CD4-positive, alpha-beta memory T cell (primary cell): ENCODE measurements around the gene DRC7. TPM values are rescaled to one million over a fixed set of nuclear protein-coding genes. Genes with fewer than 3 reads are reported as not detected.
"Not testable (repeated sequence)": the region's sequence is repeated elsewhere in the genome, so short reads cannot be mapped to it uniquely, and the experiment has no call there.

Source experiments
- CTCF ChIA-PET: fragments of 350-600 bp; sonication (Branson Sonifier 250); formaldehyde crosslinking; loops from one replicate; lab custom pipeline; 2021; ENCODE audit warnings: inconsistent platforms; ENCODE audit not compliant: partially characterized antibody; lab: Charles Lee
- POLR2A ChIA-PET: fragments of 350-600 bp; sonication (Branson Sonifier 250); formaldehyde crosslinking; loops from one replicate; lab custom pipeline; 2021; ENCODE audit not compliant: partially characterized antibody; lab: Charles Lee
- DNase-seq, 5 donors: peaks; one replicate each; pipeline versions ENCODE4 v3.0.0 to v3.0.0-alpha.2; 2020 to 2022; ENCODE audit warnings: mixed read lengths in 1 of 5
- H3K27ac ChIP-seq: one replicate; pipeline ENCODE4 v1.7.0; 2013; ENCODE audit warnings: low read depth, low read length
- H3K27me3 ChIP-seq: 2 replicates; pipeline ENCODE4 v1.7.0; 2013; ENCODE audit warnings: mild to moderate bottlenecking, low read length, moderate library complexity; ENCODE audit not compliant: insufficient read depth
- H3K36me3 ChIP-seq: 2 replicates; pipeline ENCODE4 v1.7.0; 2013; ENCODE audit warnings: mild to moderate bottlenecking, low read length, moderate library complexity; ENCODE audit not compliant: insufficient read depth
- H3K4me1 ChIP-seq: 2 replicates; pipeline ENCODE4 v1.7.0; 2013; ENCODE audit warnings: mild to moderate bottlenecking, low read length, moderate library complexity; ENCODE audit not compliant: insufficient read depth
- H3K4me3 ChIP-seq, 2 donors: one replicate each; pipeline ENCODE4 v1.7.0; 2013; ENCODE audit warnings: low read length in 2 of 2, mild to moderate bottlenecking in 1 of 2
- H3K9me3 ChIP-seq, 2 donors: one replicate each; pipeline ENCODE4 v1.7.0; 2013; ENCODE audit warnings: low read length in 2 of 2, control low read depth in 1 of 2; ENCODE audit not compliant: control insufficient read depth in 1 of 2
- H3K27ac Mint-ChIP-seq, 7 donors: one replicate each; pipeline ENCODE4 v1.8.0; 2020 to 2021; ENCODE audit warnings: mixed read lengths in 7 of 7, mild to moderate bottlenecking in 6 of 7, inconsistent platforms in 3 of 7, moderate library complexity in 3 of 7
- H3K27me3 Mint-ChIP-seq, 2 donors: one replicate each; pipeline ENCODE4 v1.8.0; 2020 to 2021; ENCODE audit warnings: mixed read lengths in 2 of 2
- H3K36me3 Mint-ChIP-seq, 2 donors: one replicate each; pipeline ENCODE4 v1.8.0; 2020 to 2021; ENCODE audit warnings: mixed read lengths in 2 of 2, inconsistent platforms in 1 of 2, mild to moderate bottlenecking in 1 of 2
- H3K4me1 Mint-ChIP-seq, 4 donors: one replicate each; pipeline ENCODE4 v1.8.0; 2020 to 2021; ENCODE audit warnings: mixed read lengths in 4 of 4, mild to moderate bottlenecking in 1 of 4
- H3K4me3 Mint-ChIP-seq, 8 donors: one replicate each; pipeline ENCODE4 v1.8.0; 2020 to 2021; ENCODE audit warnings: mixed read lengths in 8 of 8, mild to moderate bottlenecking in 7 of 8, moderate library complexity in 6 of 8, inconsistent platforms in 3 of 8
- H3K9me3 Mint-ChIP-seq, 8 donors: one replicate each; pipeline ENCODE4 v1.8.0; 2020 to 2021; ENCODE audit warnings: mixed read lengths in 8 of 8, mild to moderate bottlenecking in 5 of 8, inconsistent platforms in 3 of 8, moderate library complexity in 1 of 8
- intact Hi-C: fragments of 100-400 bp; cut with micrococcal nuclease; formaldehyde crosslinking; loops from one replicate; pipeline ENCODE4 v1.15.1; 2023
- polyA plus RNA-seq, 2 donors: library from polyadenylated mRNA; unstranded; fragments of 300-500 nt; fragmentation: Illumina TruSeq; gene quantifications; one replicate each; pipeline ENCODE4 v1.2.3, GENCODE V29; 2021
- total RNA-seq, 2 experiments: library from RNA; stranded (reverse); gene quantifications; one replicate each; pipeline ENCODE4 v1.2.3, GENCODE V29; 2021

Gene DRC7
- total and polyA plus RNA-seq, 4 experiments from 2014 or later, result not detected

DNA sequence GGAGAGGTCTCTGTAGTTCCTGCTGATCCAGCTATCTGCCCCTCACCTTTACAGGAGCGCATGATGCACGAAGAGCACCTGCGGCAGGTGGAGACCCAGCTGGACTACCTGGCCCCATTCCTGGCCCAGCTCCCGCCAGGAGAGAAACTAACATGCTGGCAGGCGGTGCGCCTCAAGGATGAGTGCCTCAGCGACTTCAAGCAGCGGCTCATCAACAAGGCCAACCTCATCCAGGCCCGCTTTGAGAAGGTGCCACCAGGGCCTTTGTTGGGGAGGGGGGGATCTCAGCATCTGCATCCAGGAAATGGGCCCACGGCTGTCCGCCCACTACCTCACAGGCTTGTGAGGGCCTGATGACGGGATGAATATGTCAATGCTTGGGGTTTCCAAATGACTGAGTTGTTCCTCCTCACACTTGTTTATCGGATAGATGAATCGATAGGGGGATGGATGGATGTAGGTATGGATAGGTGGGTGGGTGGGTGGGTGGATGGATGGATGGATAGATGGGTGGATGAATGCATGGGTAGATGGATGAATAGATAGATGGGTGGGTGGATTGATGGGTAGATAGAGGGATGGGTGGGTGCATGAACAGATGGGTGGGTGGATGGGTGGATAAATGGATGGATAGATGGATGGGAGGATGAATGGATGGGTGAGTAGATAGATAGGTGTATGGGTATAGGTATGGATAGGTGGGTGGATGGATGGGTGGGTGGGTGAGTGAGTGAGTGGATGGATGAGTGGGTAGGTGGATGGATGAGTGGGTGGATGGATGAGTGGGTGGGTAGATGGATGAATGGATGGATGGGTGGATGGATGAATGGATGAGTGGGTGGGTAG is 34.0 kb downstream of the DRC7 start:
- Histone ChIP-seq H3K27ac (no peak overlapping the region), H3K4me3 (no peak overlapping the region), H3K9me3 (no peaks in the 10 kb centered on the region), H3K36me3 (no peaks in the 10 kb centered on the region), H3K27me3 (no peaks in the 10 kb centered on the region), H3K4me1 (no peaks in the 10 kb centered on the region)
- Mint-ChIP-seq H3K27me3 (peaks cover 0 to 1% of the 10 kb centered on the region in 2 donors), H3K36me3 (peaks cover 2 to 6% of the 10 kb centered on the region in 2 donors), H3K27ac (no peak overlapping the region), H3K4me3 (no peak overlapping the region), H3K9me3 (peaks cover 0 to 10% (median 5%) of the 10 kb centered on the region in 8 donors), H3K4me1 (peaks cover 0 to 7% (median 0%) of the 10 kb centered on the region in 4 donors)
- CTCF ChIA-PET, result no interaction called here
- intact Hi-C loops, result no loop called here
- no peak for DNase-seq
- POLR2A ChIA-PET, result no interaction called here

- DNase-seq, result no peak
- Histone ChIP-seq H3K36me3 (no peaks in the 10 kb centered on the region), H3K4me1 (no peaks in the 10 kb centered on the region), H3K9me3 (no peaks in the 10 kb centered on the region), H3K27ac (no peak overlapping the region), H3K4me3 (no peak overlapping the region), H3K27me3 (no peaks in the 10 kb centered on the region)
- intact Hi-C loops, result no loop called here
- no peak overlapping the region for H3K27ac Mint-ChIP-seq
- ChIA-PET POLR2A (no interaction called here), CTCF (no interaction called here)
- H3K9me3 Mint-ChIP-seq, result peaks cover 0 to 10% (median 5%) of the 10 kb centered on the region in 8 donors
- H3K4me1 Mint-ChIP-seq, result peaks cover 0 to 7% (median 0%) of the 10 kb centered on the region in 4 donors
- H3K27me3 Mint-ChIP-seq, result no peaks in the 10 kb centered on the region
- peaks cover 2 to 6% of the 10 kb centered on the region in 2 donors for H3K36me3 Mint-ChIP-seq
- no peak overlapping the region for H3K4me3 Mint-ChIP-seq
These were observed 34.5 kb downstream of the DRC7 start for GRCh38 chr16:57729182-57729484.

GRCh38 chr16:57729852-57730251 is 35.2 kb downstream of the DRC7 start:
- H3K9me3 ChIP-seq, POLR2A ChIA-PET, H3K4me1 Mint-ChIP-seq, H3K27ac Mint-ChIP-seq, H3K27me3 ChIP-seq, H3K27ac ChIP-seq, H3K27me3 Mint-ChIP-seq, DNase-seq, H3K4me3 Mint-ChIP-seq, H3K4me1 ChIP-seq, H3K36me3 ChIP-seq, H3K36me3 Mint-ChIP-seq, H3K9me3 Mint-ChIP-seq, intact Hi-C loops, H3K4me3 ChIP-seq, CTCF ChIA-PET: not testable (repeated sequence)

DNA sequence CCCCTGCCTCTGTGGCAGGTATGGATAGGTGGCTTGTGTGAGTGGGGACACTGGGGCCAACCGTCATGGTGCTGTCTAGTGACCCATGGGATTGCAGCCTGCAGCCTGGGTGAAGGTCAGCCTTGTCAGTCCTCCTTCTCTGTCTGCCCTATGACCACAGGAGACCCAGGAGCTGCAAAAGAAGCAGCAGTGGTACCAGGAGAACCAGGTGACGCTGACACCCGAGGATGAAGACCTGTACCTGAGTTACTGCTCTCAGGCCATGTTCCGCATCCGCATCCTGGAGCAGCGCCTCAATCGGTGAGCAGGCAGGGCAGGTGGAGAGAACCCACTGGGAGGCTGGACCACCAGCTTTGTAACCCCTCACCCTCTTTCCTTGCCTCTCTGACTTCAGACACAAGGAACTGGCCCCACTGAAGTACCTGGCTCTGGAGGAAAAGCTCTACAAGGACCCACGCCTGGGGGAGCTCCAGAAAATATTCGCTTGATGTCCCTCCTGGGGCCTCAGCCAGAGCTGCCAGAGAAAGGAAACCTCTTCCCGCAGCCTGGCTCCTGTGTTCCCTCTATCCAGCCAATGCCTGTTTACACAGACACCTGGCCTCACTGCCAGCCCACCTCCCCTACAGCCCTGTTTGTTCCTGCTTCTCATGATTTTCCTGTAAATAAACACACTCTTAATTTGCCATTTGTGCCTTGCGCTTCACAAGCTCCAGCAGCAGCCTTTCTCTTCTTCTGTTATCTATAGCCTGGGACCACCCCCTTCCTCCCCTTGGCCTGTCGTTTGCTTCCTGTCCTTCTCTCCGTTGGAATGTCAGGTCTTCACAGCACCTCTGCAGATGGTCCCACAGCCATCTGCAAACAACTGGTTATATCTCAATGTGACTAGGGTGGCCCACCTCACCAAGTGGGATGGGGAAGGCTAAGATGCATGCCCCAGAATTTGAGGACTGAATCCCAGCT is 36.4 kb downstream of the DRC7 start:
- Mint-ChIP-seq H3K36me3 (peaks cover 6 to 10% of the 10 kb centered on the region in 2 donors), H3K27me3 (no peaks in the 10 kb centered on the region), H3K4me3 (no peak overlapping the region), H3K27ac (peak overlapping the region in 1 of 7 donors; percentile 42), H3K4me1 (peaks cover 5 to 17% (median 13%) of the 10 kb centered on the region in 4 donors), H3K9me3 (peaks cover 0 to 10% (median 5%) of the 10 kb centered on the region in 8 donors)
- ChIA-PET CTCF (interaction anchor here (1.4 kb wide), 1 partner anchor 10 kb away, joined by 3 read pairs; no protein-coding TSS in a partner anchor), POLR2A (no interaction called here)
- no peak for DNase-seq
- no peaks in the 10 kb centered on the region for H3K27me3 ChIP-seq
- H3K36me3 ChIP-seq, result no peaks in the 10 kb centered on the region
- H3K4me3 ChIP-seq, result no peak overlapping the region
- intact Hi-C loops, result no loop called here
- H3K4me1 ChIP-seq, result peaks cover 6% of the 10 kb centered on the region
- no peaks in the 10 kb centered on the region for H3K9me3 ChIP-seq
- no peak overlapping the region for H3K27ac ChIP-seq

DNA sequence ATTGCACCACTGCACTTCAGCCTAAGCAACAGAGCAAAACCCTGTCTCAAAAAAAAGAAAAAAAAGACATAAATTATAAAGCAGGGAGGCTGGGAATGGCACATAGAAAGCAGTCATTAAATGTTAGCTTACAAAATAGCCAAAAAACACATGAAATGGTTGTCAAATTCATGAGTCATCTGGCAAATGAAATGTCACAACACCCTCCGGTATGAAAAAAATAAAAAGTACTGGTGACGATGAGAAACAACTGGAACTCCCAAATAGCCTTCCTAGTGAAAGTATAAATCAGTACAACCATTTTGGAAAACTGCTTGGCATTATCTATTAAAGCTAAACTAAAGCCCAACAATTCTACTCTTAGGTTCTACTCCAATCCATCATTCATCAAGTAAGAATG is 37.4 kb downstream of the DRC7 start:
- intact Hi-C loops, result no loop called here
- Histone ChIP-seq H3K27ac (no peak overlapping the region), H3K27me3 (no peaks in the 10 kb centered on the region), H3K4me1 (peaks cover 16% of the 10 kb centered on the region), H3K4me3 (no peak overlapping the region), H3K9me3 (no peaks in the 10 kb centered on the region), H3K36me3 (no peaks in the 10 kb centered on the region)
- ChIA-PET CTCF (no interaction called here), POLR2A (no interaction called here)
- H3K27me3 Mint-ChIP-seq, result no peaks in the 10 kb centered on the region
- no peak for DNase-seq
- H3K4me3 Mint-ChIP-seq, result no peak overlapping the region
- peaks cover 0 to 10% (median 5%) of the 10 kb centered on the region in 8 donors for H3K9me3 Mint-ChIP-seq
- peaks cover 11 to 27% (median 22%) of the 10 kb centered on the region in 4 donors for H3K4me1 Mint-ChIP-seq
- H3K27ac Mint-ChIP-seq, result no peak overlapping the region
- peaks cover 6 to 10% of the 10 kb centered on the region in 2 donors for H3K36me3 Mint-ChIP-seq

- ChIA-PET CTCF (no interaction called here), POLR2A (no interaction called here)
- peak overlapping the region in 2 of 7 donors; percentile 48 to 69 for H3K27ac Mint-ChIP-seq
- no peaks in the 10 kb centered on the region for H3K27me3 ChIP-seq
- H3K27ac ChIP-seq, result no peak overlapping the region
- no peak overlapping the region for H3K4me3 ChIP-seq
- H3K4me3 Mint-ChIP-seq, result peak overlapping the region in 4 of 8 donors; percentile 24 to 98 (median 65)
- intact Hi-C loops, result no loop called here
- no peaks in the 10 kb centered on the region for H3K36me3 ChIP-seq
- peaks cover 0 to 10% (median 5%) of the 10 kb centered on the region in 8 donors for H3K9me3 Mint-ChIP-seq
- H3K4me1 ChIP-seq, result peaks cover 17% of the 10 kb centered on the region
- no peaks in the 10 kb centered on the region for H3K9me3 ChIP-seq
- peaks cover 6 to 10% of the 10 kb centered on the region in 2 donors for H3K36me3 Mint-ChIP-seq
- peaks cover 14 to 34% (median 28%) of the 10 kb centered on the region in 4 donors for H3K4me1 Mint-ChIP-seq
- DNase-seq, result no peak
- no peaks in the 10 kb centered on the region for H3K27me3 Mint-ChIP-seq
These were observed 38.1 kb downstream of the DRC7 start for GRCh38 chr16:57732714-57733113.
